Measurements from ENCODE around the gene ZBTB49.

The ZBTB49 gene

DNA sequence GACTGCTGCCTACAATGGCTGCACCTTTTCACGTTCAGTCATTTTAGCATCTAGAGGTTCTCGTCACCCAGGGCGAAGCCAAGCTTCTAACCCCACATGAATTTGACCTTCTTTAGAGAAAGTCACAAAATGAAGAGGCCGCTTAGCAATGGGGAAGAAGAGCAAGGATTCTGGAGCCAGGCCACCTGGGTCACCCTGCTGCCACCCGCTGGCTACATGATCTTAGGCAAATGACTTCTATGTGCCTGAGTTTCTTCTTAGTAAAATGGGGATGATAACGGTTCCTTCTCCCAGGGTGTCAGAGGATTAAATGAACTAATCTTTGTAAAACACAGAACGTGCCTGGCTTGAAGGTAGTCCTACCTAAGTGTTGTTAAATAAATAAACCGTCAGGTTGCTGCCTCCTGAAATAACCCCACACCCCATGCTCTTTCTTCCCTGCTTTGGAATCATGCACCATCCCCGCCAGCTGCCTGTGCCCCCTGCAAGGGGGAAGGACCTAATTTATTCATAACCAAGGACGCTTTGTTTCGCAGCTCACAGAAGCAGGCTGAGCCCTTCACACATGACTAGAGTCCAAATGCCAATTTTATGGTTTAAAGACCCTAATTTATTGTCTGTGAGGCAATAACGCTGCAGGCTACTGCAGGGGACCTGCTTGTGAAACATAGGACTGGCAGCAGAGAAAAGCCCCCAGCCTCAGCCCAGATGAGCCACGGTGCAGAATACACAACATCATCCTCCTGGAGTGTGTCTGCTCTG is 68.2 kb downstream of the ZBTB49 start:
- DNase-seq (ENCODE audit: low read depth) = no peak

DNA sequence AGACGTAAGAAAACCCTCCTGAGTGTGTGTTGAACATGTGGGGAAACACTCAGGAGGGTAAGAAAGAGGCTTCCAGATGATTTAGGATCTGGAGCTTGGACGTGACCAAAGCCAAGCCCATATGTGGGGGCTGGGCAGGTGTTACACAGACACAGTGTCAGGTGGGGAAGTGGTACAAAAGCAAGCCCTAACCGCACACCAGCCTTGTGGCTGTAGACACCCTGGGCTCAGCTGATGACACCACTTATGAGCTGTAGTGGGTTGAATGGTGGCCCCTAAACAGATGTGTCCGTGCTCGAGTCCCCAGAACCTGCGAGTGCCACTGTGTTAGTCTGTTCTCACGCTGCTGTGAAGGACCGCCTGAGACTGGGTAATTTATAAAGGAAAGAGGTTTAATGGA is 71.8 kb downstream of the ZBTB49 start:
- DNase-seq (ENCODE audit: low read depth) = no peak

DNA sequence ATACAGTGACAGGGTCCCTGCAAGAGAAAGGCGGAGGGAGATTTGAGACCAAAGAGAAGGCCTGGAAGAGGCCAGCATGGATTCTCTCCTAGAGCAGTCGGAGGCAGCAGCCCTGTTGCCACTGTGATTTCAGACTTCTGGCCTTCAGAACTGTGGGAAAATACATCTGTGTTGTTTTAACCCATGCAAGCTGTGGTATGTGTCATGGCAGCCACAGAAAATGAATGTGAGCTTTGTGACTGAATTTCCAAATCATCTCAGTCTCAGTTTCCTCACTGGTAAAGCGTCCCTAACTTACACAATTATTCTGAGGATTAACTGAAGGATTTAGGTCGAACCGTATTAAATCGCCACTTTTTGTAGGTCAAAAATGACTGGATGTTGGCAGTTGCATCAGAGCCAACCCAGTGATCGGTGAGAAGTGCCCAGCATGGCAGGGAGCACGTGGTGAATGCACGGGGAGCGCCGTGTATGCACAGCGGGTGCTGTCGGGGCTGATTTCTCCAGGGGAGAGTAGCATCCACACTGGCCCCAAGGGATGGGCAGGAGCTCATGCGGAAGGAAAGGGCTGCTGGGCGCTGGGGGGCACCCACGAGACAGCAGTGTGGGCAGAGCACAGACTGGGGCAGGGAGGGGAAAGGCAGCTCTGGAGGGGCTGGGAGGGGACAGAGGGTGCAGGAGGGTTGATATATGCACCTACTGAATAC is 73.1 kb downstream of the ZBTB49 start:
- DNase-seq (ENCODE audit: low read depth) = no peak

DNA sequence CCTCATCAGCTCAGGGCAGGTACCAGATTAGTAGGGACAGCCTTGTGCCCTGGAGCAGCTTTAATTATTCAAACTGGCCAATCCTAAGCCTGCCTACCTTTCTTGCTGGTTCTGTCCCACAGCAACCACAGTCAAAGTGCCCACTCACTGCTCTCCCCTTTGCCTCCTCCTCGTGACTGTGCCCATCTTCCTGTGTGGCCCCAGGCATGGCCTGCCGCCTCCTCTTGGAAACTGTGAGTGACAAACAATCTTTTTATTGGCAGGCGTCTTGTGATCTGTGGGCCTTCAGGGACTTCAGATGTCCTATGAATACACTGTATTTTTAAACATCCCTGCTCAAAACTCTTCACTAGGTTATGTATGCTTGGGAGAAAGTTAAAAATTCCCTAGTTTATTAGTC is 74.0 kb downstream of the ZBTB49 start:
- DNase-seq (ENCODE audit: low read depth) = no peak

DNA sequence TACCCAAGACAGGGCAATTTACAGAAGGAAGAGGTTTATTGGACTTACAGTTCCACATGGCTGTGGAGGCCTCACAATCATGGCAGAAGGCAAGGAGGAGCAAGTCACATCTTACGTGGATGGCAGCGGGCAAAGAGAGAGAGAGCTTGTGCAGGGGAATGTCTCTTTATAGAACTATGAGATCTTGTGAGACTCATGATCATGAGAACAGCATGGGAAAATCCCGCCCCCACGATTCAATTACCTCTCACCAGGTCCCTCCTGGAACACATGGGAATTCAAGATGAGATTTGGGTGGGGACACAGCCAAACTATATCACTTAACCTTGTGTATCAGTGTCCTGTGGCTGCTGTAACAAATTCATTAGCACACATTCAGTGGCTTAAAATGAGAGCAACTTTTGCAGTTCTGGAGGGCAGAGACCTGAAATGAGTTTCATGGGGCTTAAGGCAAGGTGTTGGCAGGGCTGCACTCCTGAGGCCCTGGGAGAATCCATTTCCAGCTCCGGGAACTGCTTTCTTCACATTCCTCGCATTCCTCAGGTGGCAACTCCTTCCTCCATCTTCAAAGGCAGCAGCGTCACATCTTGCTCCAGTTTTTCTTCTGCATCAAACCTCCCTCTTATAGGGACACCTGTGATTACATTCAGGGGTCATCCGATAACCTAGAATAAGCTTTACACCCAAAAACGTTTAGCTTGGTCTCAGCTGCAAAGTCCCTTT is 74.6 kb downstream of the ZBTB49 start:
- DNase-seq (ENCODE audit: low read depth) = no peak

DNA sequence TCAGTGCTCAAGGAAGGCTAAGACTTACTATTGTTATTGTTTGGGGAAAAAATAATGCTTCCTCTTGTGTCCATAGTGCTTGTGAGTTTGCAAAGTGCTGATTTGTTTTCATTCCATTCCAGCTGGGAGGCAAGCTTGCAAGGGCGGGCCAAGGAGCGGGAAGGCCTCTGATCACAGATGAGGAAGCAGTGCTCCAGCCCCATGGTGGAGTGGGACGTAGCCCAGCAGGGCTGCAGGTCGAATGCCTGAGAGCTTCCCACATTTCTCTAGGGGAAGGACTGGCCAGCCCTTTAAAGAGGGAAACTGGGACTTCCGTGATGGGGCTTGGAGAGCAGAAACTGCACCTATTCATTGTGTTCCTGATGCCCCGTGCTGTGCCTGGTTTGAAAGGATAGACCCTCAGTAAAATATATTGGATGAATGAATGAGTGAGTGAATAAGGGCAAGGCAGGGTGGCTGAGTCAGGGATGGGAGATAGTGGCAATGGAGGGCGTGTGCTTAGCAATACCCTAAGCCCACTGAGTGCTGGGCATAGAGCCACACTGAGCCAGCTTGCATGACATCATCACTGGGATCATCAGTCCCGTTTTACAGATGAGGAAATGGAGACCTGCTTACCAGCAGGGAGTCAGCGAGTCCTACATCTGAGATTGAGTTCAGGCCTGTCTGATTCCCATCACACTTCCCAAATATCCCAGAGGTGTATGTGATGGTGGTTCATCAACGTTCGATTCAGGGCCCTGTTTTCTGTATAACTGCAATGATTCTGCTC is 78.9 kb downstream of the ZBTB49 start:
- no peak for DNase-seq (ENCODE audit: low read depth)
